GDM1 (cell line): ENCODE results near the gene CD300C.
"Not testable (repeated sequence)": the region's sequence is repeated elsewhere in the genome, so short reads cannot be mapped to it uniquely, and the experiment has no call there.

Experiments used
- DNase-seq: peaks from one replicate; lab custom pipeline; 2025; lab: John Stamatoyannopoulos, UW

Gene CD300C

GRCh38 chr17:74545843-74546230, at the start of gene CD300C:
CD300C (minus strand) TSS chr17:74546115; CDS start chr17:74545782, 333 bp downstream.
- DNase-seq: peak; percentile 35

- DNase-seq: no peak
Measured at GRCh38 chr17:74595037-74595750, 49.3 kb upstream of the CD300C start.

GRCh38 chr17:74592087-74592990, 46.4 kb upstream of the CD300C start, which contains the start of gene CD300LD:
CD300LD (minus strand) TSS chr17:74592283; CDS start chr17:74592202, 81 bp downstream.
- no peak for DNase-seq

GRCh38 chr17:74591503-74591902, 45.6 kb upstream of the CD300C start:
- DNase-seq: no peak

- no peak for DNase-seq
Measured at GRCh38 chr17:74585711-74586110, 39.8 kb upstream of the CD300C start.

- no peak for DNase-seq
Measured at GRCh38 chr17:74584292-74585060, 38.6 kb upstream of the CD300C start.

GRCh38 chr17:74582633-74583032, 36.7 kb upstream of the CD300C start:
- no peak for DNase-seq

- peak; percentile 16 for DNase-seq
Measured at GRCh38 chr17:74579900-74580299, 34.0 kb upstream of the CD300C start.

GRCh38 chr17:74578979-74579378, 33.1 kb upstream of the CD300C start:
- no peak for DNase-seq

- no peak for DNase-seq
Measured at GRCh38 chr17:74574489-74575142, 28.7 kb upstream of the CD300C start.

- not testable (repeated sequence) for DNase-seq
Measured at GRCh38 chr17:74573635-74574034, 27.7 kb upstream of the CD300C start.

- DNase-seq: no peak
Measured at GRCh38 chr17:74573169-74573568, 27.3 kb upstream of the CD300C start.

- DNase-seq: no peak
Measured at GRCh38 chr17:74571621-74572270, 25.8 kb upstream of the CD300C start.

GRCh38 chr17:74569020-74570003, 23.4 kb upstream of the CD300C start:
- DNase-seq: peak; percentile 81

- no peak for DNase-seq
Measured at GRCh38 chr17:74568106-74568873, 22.4 kb upstream of the CD300C start.

GRCh38 chr17:74567397-74567796, 21.5 kb upstream of the CD300C start, which contains the start of gene CD300H:
CD300H (minus strand) TSS chr17:74567509.
- DNase-seq: no peak

- peak; percentile 33 for DNase-seq
Measured at GRCh38 chr17:74566132-74566753, 20.3 kb upstream of the CD300C start.

- no peak for DNase-seq
Measured at GRCh38 chr17:74565126-74565525, 19.2 kb upstream of the CD300C start.

- no peak for DNase-seq
Measured at GRCh38 chr17:74563358-74563757, 17.4 kb upstream of the CD300C start.
